IMR-90 (cell line): ENCODE measurements around the gene DVL1. TPM values are rescaled to one million over a fixed set of nuclear protein-coding genes. Genes with fewer than 3 reads are reported as not detected.

Experiments used
- ATAC-seq: fragments of 200-7000 bp; cut with Tn5 transposase; 2 replicates; pipeline ENCODE4 v1.9.1; 2020; ENCODE audit warnings: low read depth, mild to moderate bottlenecking, moderate library complexity
- BruUV-seq: library from RNA; stranded (reverse); fragments of 400-500 nt; replicated peaks from 2 replicates; lab custom pipeline; 2021; lab: Mats Ljungman, UMichigan
- CTCF ChIA-PET: fragments of 300-600 bp; formaldehyde crosslinking; extraction: SDS; loops from one replicate; lab custom pipeline; 2021; ENCODE audit warnings: antibody characterized with exemption; lab: Yijun Ruan, JAX
- POLR2A ChIA-PET: fragments of 300-600 bp; sonication (Branson Sonifier 250); formaldehyde crosslinking; loops from one replicate; lab custom pipeline; 2022; ENCODE audit warnings: antibody characterized with exemption; ENCODE audit not compliant: unreplicated experiment; lab: Charles Lee
- DNase-seq: peaks from one replicate; pipeline ENCODE4 v3.0.0; 2013
- H2AFZ ChIP-seq: replicated peaks from 2 replicates; pipeline ENCODE3; 2013; ENCODE audit warnings: low read length, mild to moderate bottlenecking; ENCODE audit not compliant: poor library complexity
- H2AK5ac ChIP-seq: 2 replicates; pipeline ENCODE4 v1.6.1; 2013; ENCODE audit warnings: low read depth, low read length, inconsistent platforms
- H2AK9ac ChIP-seq: replicated peaks from 2 replicates; pipeline ENCODE3; 2013; ENCODE audit warnings: mild to moderate bottlenecking, low read depth, low read length, moderate library complexity; ENCODE audit not compliant: poor library complexity
- H2BK120ac ChIP-seq: 2 replicates; pipeline ENCODE4 v1.6.1; 2013; ENCODE audit warnings: low read depth, low read length, inconsistent platforms
- H2BK15ac ChIP-seq: 3 replicates; pipeline ENCODE4 v1.6.1; 2013; ENCODE audit warnings: low read depth, low read length, inconsistent platforms
- H2BK20ac ChIP-seq: 2 replicates; pipeline ENCODE4 v1.6.1; 2013; ENCODE audit warnings: low read depth, mild to moderate bottlenecking, inconsistent platforms, low read length, moderate library complexity
- H2BK5ac ChIP-seq: 2 replicates; pipeline ENCODE4 v1.6.1; 2013; ENCODE audit warnings: mild to moderate bottlenecking, low read depth, low read length, inconsistent platforms; ENCODE audit not compliant: poor library complexity, severe bottlenecking
- H3K14ac ChIP-seq: replicated peaks from 2 replicates; pipeline ENCODE4 v1.6.1; 2013; ENCODE audit warnings: low read depth, low read length, inconsistent platforms
- H3K18ac ChIP-seq: 2 replicates; pipeline ENCODE4 v1.6.1; 2013; ENCODE audit warnings: low read depth, low read length, control low read depth
- H3K23ac ChIP-seq: 2 replicates; pipeline ENCODE4 v1.6.1; 2013; ENCODE audit warnings: low read depth, low read length, inconsistent platforms
- H3K27ac ChIP-seq: 2 replicates; pipeline ENCODE4 v1.5.1; 2013; ENCODE audit warnings: mild to moderate bottlenecking, control low read depth, low read length; ENCODE audit not compliant: insufficient read depth
- H3K27me3 ChIP-seq: 2 replicates; pipeline ENCODE4 v1.6.1; 2013; ENCODE audit warnings: low read length; ENCODE audit not compliant: control insufficient read depth, insufficient read depth
- H3K36me3 ChIP-seq: 2 replicates; pipeline ENCODE4 v1.6.1; 2013; ENCODE audit warnings: low read length, mixed read lengths; ENCODE audit not compliant: control insufficient read depth, insufficient read depth
- H3K4ac ChIP-seq: 2 replicates; pipeline ENCODE4 v1.6.1; 2013; ENCODE audit warnings: low read depth, low read length, inconsistent platforms
- H3K4me1 ChIP-seq: 2 replicates; pipeline ENCODE4 v1.6.1; 2013; ENCODE audit warnings: low read length, mixed read lengths; ENCODE audit not compliant: control insufficient read depth, insufficient read depth
- H3K4me2 ChIP-seq: 2 replicates; pipeline ENCODE4 v1.6.1; 2013; ENCODE audit warnings: low read depth, mild to moderate bottlenecking, control low read depth, low read length, moderate library complexity
- H3K4me3 ChIP-seq: 2 replicates; pipeline ENCODE4 v1.5.1; 2013; ENCODE audit warnings: low read depth, mild to moderate bottlenecking, control low read depth, low read length, moderate library complexity; ENCODE audit not compliant: insufficient read depth
- H3K56ac ChIP-seq: 2 replicates; pipeline ENCODE4 v1.6.1; 2013; ENCODE audit warnings: low read length, inconsistent platforms; ENCODE audit not compliant: insufficient read depth; ENCODE audit errors: extremely low read depth
- H3K79me1 ChIP-seq, 2 experiments: 2 replicates each; pipeline ENCODE4 v1.6.1; 2013; ENCODE audit warnings: low read length in 2 of 2, inconsistent platforms in 1 of 2, low read depth in 1 of 2
- H3K9ac ChIP-seq: 2 replicates; pipeline ENCODE4 v1.6.1; 2013; ENCODE audit warnings: low read depth, low read length, control low read depth
- H3K9me1 ChIP-seq: 2 replicates; pipeline ENCODE4 v1.6.1; 2013; ENCODE audit warnings: low read length, inconsistent platforms; ENCODE audit not compliant: insufficient read depth
- H3K9me3 ChIP-seq: 2 replicates; pipeline ENCODE4 v1.6.1; 2013; ENCODE audit warnings: low read length; ENCODE audit not compliant: control insufficient read depth, insufficient read depth
- H4K20me1 ChIP-seq: 2 replicates; pipeline ENCODE4 v1.6.1; 2013; ENCODE audit warnings: low read length, inconsistent platforms; ENCODE audit not compliant: insufficient read depth
- H4K5ac ChIP-seq: 2 replicates; pipeline ENCODE4 v1.6.1; 2013; ENCODE audit warnings: mild to moderate bottlenecking, low read depth, low read length, control low read depth
- H4K8ac ChIP-seq, 2 experiments: 2 replicates each; pipeline ENCODE4 v1.6.1; 2013; ENCODE audit warnings: low read depth in 2 of 2, low read length in 2 of 2, control low read depth in 1 of 2, inconsistent platforms in 1 of 2
- H4K91ac ChIP-seq: 2 replicates; pipeline ENCODE4 v1.6.1; 2013; ENCODE audit warnings: low read depth, low read length, inconsistent platforms; ENCODE audit not compliant: insufficient read depth
- CEBPB ChIP-seq: IDR thresholded peaks from 2 replicates; pipeline ENCODE4 v1.6.1; 2012; ENCODE audit warnings: low read depth, low read length, improper control_type of control experiment
- CHD1 ChIP-seq: IDR thresholded peaks from 2 replicates; pipeline ENCODE4 v1.6.1; 2012; ENCODE audit warnings: low read depth, low read length, improper control_type of control experiment
- CTCF ChIP-seq: conservative IDR thresholded peaks from 2 replicates; pipeline ENCODE4 v1.5.1; 2012; ENCODE audit warnings: mild to moderate bottlenecking, low read depth, low read length, improper control_type of control experiment
- ELK1 ChIP-seq: fragments of 150-350 bp; IDR thresholded peaks from 2 replicates; pipeline ENCODE4 v1.6.1; 2016; ENCODE audit warnings: low read depth, mild to moderate bottlenecking, low read length, moderate library complexity, borderline replicate concordance
- FOS ChIP-seq: fragments of 150-350 bp; IDR thresholded peaks from 2 replicates; pipeline ENCODE4 v1.6.1; 2016; ENCODE audit warnings: low read depth, low read length
- MAFK ChIP-seq: IDR thresholded peaks from 2 replicates; pipeline ENCODE4 v1.6.1; 2012; ENCODE audit warnings: low read depth, low read length, improper control_type of control experiment
- MXI1 ChIP-seq: IDR thresholded peaks from 2 replicates; pipeline ENCODE4 v1.6.1; 2012; ENCODE audit warnings: low read depth, mild to moderate bottlenecking, low read length, moderate library complexity, borderline replicate concordance
- NFE2L2 ChIP-seq: fragments of 150-350 bp; IDR thresholded peaks from 2 replicates; pipeline ENCODE4 v1.6.1; 2016; ENCODE audit warnings: low read depth, mild to moderate bottlenecking, low read length
- POLR2A ChIP-seq: IDR thresholded peaks from 2 replicates; pipeline ENCODE4 v1.6.1; 2012; ENCODE audit warnings: mild to moderate bottlenecking, low read depth, low read length
- RAD21 ChIP-seq: IDR thresholded peaks from 2 replicates; pipeline ENCODE4 v1.6.1; 2012; ENCODE audit warnings: low read length, improper control_type of control experiment
- RCOR1 ChIP-seq: IDR thresholded peaks from 2 replicates; pipeline ENCODE4 v1.6.1; 2012; ENCODE audit warnings: mild to moderate bottlenecking, low read length, improper control_type of control experiment; ENCODE audit not compliant: insufficient replicate concordance
- RFX5 ChIP-seq: IDR thresholded peaks from 2 replicates; pipeline ENCODE4 v1.8.0; 2012; ENCODE audit warnings: low read depth, mild to moderate bottlenecking, low read length, moderate library complexity
- SMC3 ChIP-seq: fragments of 150-350 bp; IDR thresholded peaks from 2 replicates; pipeline ENCODE4 v1.6.1; 2016; ENCODE audit warnings: low read depth, mild to moderate bottlenecking, antibody characterized with exemption, low read length, moderate library complexity
- USF2 ChIP-seq: fragments of 150-350 bp; IDR thresholded peaks from 2 replicates; pipeline ENCODE4 v1.6.1; 2017; ENCODE audit warnings: mild to moderate bottlenecking, antibody characterized with exemption, low read length, low read depth
- WGBS, 2 experiments: methylation state at CpG; one replicate each; pipeline versions ENCODE4 v1.1.5 to v1.1.7; 2013; ENCODE audit warnings: missing lambda C conversion rate in 2 of 2; ENCODE audit not compliant: insufficient read length in 1 of 2; ENCODE audit errors: extremely low coverage in 2 of 2; 5-methylcytosine and 5-hydroxymethylcytosine counted together
- dilution Hi-C: fragments of 300-500 bp; cut with HindIII; formaldehyde crosslinking; loops from one replicate; pipeline ENCODE4 v1.14.3; 2018; ENCODE audit warnings: low sequenced_read_pairs; ENCODE audit not compliant: unreplicated experiment
- in situ Hi-C: fragments of 300-500 bp; cut with MboI; formaldehyde crosslinking; loops from 3 replicates; pipeline ENCODE4 v1.14.3; 2019; ENCODE audit warnings: low sequenced_read_pairs, inconsistent platforms, mixed read lengths
- intact Hi-C: fragments of 100-400 bp; cut with micrococcal nuclease; formaldehyde crosslinking; loops from 2 replicates; pipeline ENCODE4 v1.10.0; 2022
- polyA plus RNA-seq, 3 experiments: library from polyadenylated mRNA; depleted of rRNA; stranded (reverse); fragments of >200 nt; gene quantifications; 2 replicates each; pipeline ENCODE4 v1.2.3, GENCODE V29; 2012; ENCODE audit warnings: low replicate concordance in 1 of 3
- total RNA-seq: library from RNA; depleted of rRNA; stranded (reverse); fragments of >200 nt; gene quantifications from 2 replicates; pipeline ENCODE4 v1.2.3, GENCODE V29; 2012

Gene DVL1
- total and polyA plus RNA-seq, 2 of the 4 experiments (the other 2 are of a cell fraction), result 27.2 to 35.9 TPM

GRCh38 chr1:1343811-1344421, 5.3 kb downstream of the DVL1 start:
- no peak overlapping the region; the same call in none of the 2 replicates for H2AK5ac ChIP-seq
- H2BK15ac ChIP-seq, result no peak overlapping the region
- no peak overlapping the region for H4K5ac ChIP-seq
- no peak for TF ChIP-seq CEBPB
- no peak for TF ChIP-seq MAFK
- no peak for TF ChIP-seq CHD1
- no peak for TF ChIP-seq FOS
- no peak for TF ChIP-seq RFX5
- no peak for TF ChIP-seq RAD21
- TF ChIP-seq CTCF, result no peak
- TF ChIP-seq POLR2A, result no peak
- TF ChIP-seq MXI1, result no peak
- TF ChIP-seq USF2, result no peak
- no peak for TF ChIP-seq SMC3
- TF ChIP-seq RCOR1, result no peak
- no peak for TF ChIP-seq ELK1
- no peak for TF ChIP-seq NFE2L2
- H3K56ac ChIP-seq, result no peak overlapping the region
- no peak overlapping the region for H4K8ac ChIP-seq
- peaks cover 26% of the 10 kb centered on the region for H3K36me3 ChIP-seq
- H2BK20ac ChIP-seq, result no peak overlapping the region
- no peak overlapping the region for H3K14ac ChIP-seq
- H4K91ac ChIP-seq, result no peak overlapping the region
- no peak overlapping the region for H3K27ac ChIP-seq
- peaks cover 30% of the 10 kb centered on the region for H3K4me1 ChIP-seq
- no TSS peak for BruUV-seq
- no peaks in the 10 kb centered on the region for H3K27me3 ChIP-seq
- no peak overlapping the region for H2BK120ac ChIP-seq
- peaks cover 12 to 70% of the 10 kb centered on the region in 2 experiments for H3K79me1 ChIP-seq
- DNase-seq (no peak), ATAC-seq (no peak)
- H3K4me3 ChIP-seq, result no peak overlapping the region
- in situ Hi-C loops (no loop called here), dilution Hi-C loops (no loop called here), intact Hi-C loops (no loop called here)
- POLR2A ChIA-PET, result no interaction called here
- no peak overlapping the region for H3K18ac ChIP-seq
- H4K20me1 ChIP-seq, result peaks cover 67% of the 10 kb centered on the region
- WGBS, 2 experiments, result 87% methylated on average over 10 of the region's 24 CpGs; no CpG with 5 or more reads in 1 of the 2 experiments
- H3K23ac ChIP-seq, result no peak overlapping the region
- no peak overlapping the region for H3K4me2 ChIP-seq
- CTCF ChIA-PET, result interaction anchor here (0.5 kb wide), 1 partner anchor 75 kb away, joined by 3 read pairs; no protein-coding TSS in a partner anchor
- H2AFZ ChIP-seq, result no peak overlapping the region
- H3K9me1 ChIP-seq, result peaks cover 13% of the 10 kb centered on the region
- H2BK5ac ChIP-seq, result no peak overlapping the region
- H3K4ac ChIP-seq, result no peak overlapping the region
- H3K9ac ChIP-seq, result no peak overlapping the region
- no peak overlapping the region for H2AK9ac ChIP-seq
- H3K9me3 ChIP-seq, result no peaks in the 10 kb centered on the region
